ELR (cell line): ENCODE results near the gene PTOV1.
A peak's percentile ranks its signal among the peaks of the same experiment; 100 is the strongest.

Experiments used
- DNase-seq: peaks from one replicate; pipeline ENCODE4 v3.0.0-alpha.2; 2015; ENCODE audit warnings: low read depth

PTOV1 gene

GRCh38 chr19:49889038-49889686 lies 38.2 kb downstream of the PTOV1 start:
- DNase-seq = no peak

GRCh38 chr19:49889687-49890348 lies 38.9 kb downstream of the PTOV1 start:
- no peak for DNase-seq

GRCh38 chr19:49890349-49891311 lies 39.7 kb downstream of the PTOV1 start:
- no peak for DNase-seq

- no peak for DNase-seq
Observed at GRCh38 chr19:49891393-49891792, 40.4 kb downstream of the PTOV1 start.

- DNase-seq = no peak
Observed at GRCh38 chr19:49892716-49893115, 41.8 kb downstream of the PTOV1 start.

GRCh38 chr19:49894011-49894664 lies 43.2 kb downstream of the PTOV1 start:
- DNase-seq = no peak

- DNase-seq = no peak
Observed at GRCh38 chr19:49894879-49895565, 44.1 kb downstream of the PTOV1 start.

GRCh38 chr19:49895566-49896297 lies 44.8 kb downstream of the PTOV1 start:
- no peak for DNase-seq

- DNase-seq = peak; percentile 40
Observed at GRCh38 chr19:49896863-49897621, 46.1 kb downstream of the PTOV1 start, which contains the start of gene IL4I1. Gene IL4I1 (minus strand): TSS chr19:49896887. CDS start chr19:49896160, 727 bp downstream.

- DNase-seq = no peak
Observed at GRCh38 chr19:49904136-49904535, 53.2 kb downstream of the PTOV1 start.

- no peak for DNase-seq
Observed at GRCh38 chr19:49906879-49907564, 56.1 kb downstream of the PTOV1 start.

GRCh38 chr19:49907745-49908446 lies 56.9 kb downstream of the PTOV1 start:
- DNase-seq = no peak

- DNase-seq = no peak
Observed at GRCh38 chr19:49908480-49909420, 57.8 kb downstream of the PTOV1 start.

- no peak for DNase-seq
Observed at GRCh38 chr19:49910179-49910578, 59.2 kb downstream of the PTOV1 start.
